DOHH2 (cell line): ENCODE data around the gene HRCT1.

Source experiments
- EZH2phosphoT487 ChIP-seq: fragments of 200-600 bp; sonication (generic); IDR thresholded peaks from 2 replicates; pipeline ENCODE4 v1.6.1; 2017; ENCODE audit warnings: borderline replicate concordance, mild to moderate bottlenecking, antibody characterized with exemption, low read length, moderate library complexity, mixed read lengths
- TF ChIP-seq, protein P1 (sequence below): fragments of 200-600 bp; sonication (generic); IDR thresholded peaks from one replicate; pipeline ENCODE4 v1.5.1; 2014; ENCODE audit warnings: antibody characterized with exemption, mild to moderate bottlenecking, low read depth, low read length; ENCODE audit not compliant: poor library complexity, severe bottlenecking

DNA sequence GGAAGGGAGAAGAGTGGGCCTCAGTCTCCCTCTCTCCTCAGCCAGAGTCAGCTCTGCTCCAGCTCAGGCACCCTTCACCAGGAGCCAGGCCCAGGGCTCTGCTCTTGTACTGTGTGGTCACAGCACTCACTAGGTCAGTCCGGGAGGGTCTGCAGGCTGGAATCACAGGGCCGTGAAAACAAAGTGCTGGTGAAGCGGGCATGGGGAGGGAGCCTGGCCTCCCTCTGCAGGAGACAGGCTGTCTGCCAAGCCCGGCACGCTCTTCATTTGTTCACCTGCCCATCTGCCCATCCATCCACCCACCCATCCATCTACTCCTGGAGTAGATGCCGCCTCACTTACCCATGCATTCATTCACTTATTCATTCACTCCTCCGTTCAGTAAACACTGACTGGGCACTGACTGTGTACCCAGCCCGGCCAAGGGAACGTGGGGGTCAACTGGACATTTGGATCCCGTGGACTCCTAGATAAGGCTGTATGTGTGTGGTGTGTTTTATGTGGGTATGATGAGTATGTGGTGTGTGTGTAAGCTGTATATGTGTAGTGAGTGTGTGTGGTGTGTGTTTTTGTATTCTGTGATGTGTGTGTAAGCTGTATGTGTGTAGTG, 6.9 kb downstream of the HRCT1 start:
- TF ChIP-seq, protein P1, sequence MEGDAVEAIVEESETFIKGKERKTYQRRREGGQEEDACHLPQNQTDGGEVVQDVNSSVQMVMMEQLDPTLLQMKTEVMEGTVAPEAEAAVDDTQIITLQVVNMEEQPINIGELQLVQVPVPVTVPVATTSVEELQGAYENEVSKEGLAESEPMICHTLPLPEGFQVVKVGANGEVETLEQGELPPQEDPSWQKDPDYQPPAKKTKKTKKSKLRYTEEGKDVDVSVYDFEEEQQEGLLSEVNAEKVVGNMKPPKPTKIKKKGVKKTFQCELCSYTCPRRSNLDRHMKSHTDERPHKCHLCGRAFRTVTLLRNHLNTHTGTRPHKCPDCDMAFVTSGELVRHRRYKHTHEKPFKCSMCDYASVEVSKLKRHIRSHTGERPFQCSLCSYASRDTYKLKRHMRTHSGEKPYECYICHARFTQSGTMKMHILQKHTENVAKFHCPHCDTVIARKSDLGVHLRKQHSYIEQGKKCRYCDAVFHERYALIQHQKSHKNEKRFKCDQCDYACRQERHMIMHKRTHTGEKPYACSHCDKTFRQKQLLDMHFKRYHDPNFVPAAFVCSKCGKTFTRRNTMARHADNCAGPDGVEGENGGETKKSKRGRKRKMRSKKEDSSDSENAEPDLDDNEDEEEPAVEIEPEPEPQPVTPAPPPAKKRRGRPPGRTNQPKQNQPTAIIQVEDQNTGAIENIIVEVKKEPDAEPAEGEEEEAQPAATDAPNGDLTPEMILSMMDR: no peak
- no peak for TF ChIP-seq EZH2phosphoT487
